HG03039 (cell line): ENCODE results near the gene MRPL27.

ENCODE experiments used
- ATAC-seq: cut with Tn5 transposase; IDR thresholded peaks from one replicate; pipeline ENCODE4 v1.9.1; 2021; ENCODE audit warnings: mild to moderate bottlenecking, moderate library complexity; ENCODE audit not compliant: unreplicated experiment

The MRPL27 gene

DNA sequence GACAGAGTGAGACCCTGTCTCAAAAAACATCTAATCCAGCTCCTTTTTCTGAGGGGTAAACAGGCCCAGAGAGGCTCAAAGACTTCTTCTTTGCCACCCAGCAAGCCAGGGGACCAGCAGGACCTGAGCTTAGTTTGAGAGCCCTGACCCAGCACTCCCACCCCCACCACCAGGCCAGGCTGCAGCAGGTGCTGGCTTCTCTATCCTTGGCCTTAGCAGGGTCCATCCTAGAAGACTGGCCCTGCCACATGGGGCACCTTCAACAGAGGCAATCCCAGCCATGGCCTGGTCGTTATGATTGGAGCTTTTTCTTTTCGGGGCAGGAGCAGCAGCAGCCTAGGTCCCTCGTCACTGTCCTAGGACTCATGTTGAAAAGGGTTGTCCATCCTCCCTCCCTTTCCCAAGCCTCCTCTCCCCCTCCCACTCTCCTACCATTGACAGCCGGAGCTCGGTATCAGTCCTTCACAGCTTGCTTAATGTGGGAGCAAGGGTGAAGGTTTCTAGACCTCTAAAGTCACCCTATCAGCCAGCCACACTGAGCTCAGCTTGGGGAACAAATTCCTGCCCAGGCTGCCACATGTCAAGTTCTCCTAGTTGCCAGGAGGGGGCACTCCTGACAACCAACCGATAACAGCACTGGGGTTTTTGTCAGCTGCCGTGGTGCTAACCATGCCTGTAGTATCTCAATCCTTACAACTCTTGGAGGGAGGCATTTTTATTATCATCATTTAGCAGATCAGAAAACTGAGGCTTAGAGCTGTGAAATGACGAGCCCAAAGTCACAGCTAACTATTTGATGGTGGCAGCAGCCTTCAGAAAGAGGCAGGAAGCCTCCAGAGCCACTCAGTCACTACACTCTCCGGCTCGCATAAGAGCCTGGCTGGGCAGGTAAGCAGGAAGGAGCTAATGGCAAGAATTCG, 11.2 kb downstream of the MRPL27 start:
- no peak for ATAC-seq

- ATAC-seq = no peak
These were observed 12.4 kb downstream of the MRPL27 start for GRCh38 chr17:50360486-50361115.

DNA sequence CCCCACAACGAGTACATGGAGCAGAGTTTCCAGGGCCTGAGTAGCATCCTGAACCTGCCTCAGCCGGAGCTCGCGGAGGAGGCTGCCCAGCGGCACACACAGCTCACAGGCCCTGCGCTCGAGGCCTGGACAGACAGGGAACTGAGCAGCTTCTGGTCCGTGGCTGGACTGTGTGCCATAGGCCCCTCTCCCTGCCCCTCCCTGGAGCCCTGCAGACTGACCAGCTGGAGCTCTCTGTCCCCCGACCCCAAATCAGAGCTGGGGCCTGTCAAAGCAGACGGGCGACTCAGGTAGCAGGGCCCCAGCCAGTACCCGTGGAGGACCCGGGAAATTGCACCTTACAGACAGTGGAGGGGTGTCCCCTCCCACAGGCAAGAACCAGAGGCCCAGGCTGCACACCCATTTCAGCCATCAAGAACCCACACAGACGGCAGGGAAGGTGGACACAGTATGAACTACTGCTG, 13.0 kb downstream of the MRPL27 start:
- no peak for ATAC-seq

DNA sequence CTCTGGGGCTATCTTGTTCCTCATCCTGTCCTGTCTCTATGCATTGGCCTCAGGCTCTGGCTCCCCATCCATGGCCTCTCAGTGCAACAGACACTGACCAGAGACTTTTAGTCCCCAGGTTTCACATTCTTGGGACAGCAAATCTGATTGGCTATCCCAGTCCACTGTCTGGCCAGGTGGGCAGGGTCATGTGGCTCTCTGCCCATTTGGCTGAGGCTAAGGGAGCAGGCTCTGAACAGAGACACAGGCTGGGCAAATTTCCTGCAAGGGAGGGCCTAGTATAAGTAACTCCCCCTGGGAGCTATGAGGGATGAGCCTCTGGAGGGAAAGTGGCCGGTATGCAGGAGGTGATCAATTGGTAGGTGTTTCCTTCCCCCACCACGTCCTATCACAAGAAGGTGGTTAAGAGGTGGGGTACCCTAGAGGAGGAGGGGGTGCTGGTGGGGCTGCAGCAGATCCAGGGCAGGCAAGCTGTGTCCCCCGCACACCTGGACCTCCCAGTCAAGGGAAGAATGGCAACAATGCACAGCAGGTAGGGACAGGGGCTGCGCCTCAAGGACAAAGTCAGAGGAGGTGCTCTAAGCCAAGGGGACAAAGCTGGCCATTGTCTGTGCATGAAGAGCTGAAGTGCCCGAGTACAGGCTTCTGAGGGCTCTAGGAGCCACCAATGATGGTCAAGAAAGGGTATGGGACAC, 13.8 kb downstream of the MRPL27 start:
- no peak for ATAC-seq

- ATAC-seq = no peak
These were observed 14.8 kb downstream of the MRPL27 start for GRCh38 chr17:50358177-50358576.

- no peak for ATAC-seq
These were observed 16.0 kb downstream of the MRPL27 start for GRCh38 chr17:50356892-50357510.

DNA sequence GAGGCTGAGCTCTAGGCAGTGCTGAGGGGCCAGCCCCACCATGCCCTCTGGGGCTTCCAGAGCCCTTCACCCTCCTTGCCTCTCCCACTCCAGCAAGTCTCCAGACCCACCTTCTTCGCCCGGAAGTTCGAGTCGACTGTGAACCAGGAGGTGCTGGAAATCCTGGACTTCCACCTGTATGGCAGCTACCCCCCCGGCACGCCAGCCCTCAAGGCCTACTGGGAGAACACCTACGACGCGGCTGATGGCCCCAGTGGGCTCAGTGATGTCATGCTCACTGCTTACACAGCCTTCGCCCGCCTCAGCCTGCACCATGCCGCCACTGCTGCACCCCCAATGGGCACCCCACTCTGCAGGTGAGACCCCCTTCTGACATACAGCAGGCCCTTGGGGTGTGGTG, 16.6 kb downstream of the MRPL27 start:
- ATAC-seq = no peak

GRCh38 chr17:50355701-50356341, 17.2 kb downstream of the MRPL27 start:
- no peak for ATAC-seq

GRCh38 chr17:50355336-50355700, 17.7 kb downstream of the MRPL27 start:
- no peak for ATAC-seq

- no peak for ATAC-seq
These were observed 18.2 kb downstream of the MRPL27 start for GRCh38 chr17:50354776-50355175.

DNA sequence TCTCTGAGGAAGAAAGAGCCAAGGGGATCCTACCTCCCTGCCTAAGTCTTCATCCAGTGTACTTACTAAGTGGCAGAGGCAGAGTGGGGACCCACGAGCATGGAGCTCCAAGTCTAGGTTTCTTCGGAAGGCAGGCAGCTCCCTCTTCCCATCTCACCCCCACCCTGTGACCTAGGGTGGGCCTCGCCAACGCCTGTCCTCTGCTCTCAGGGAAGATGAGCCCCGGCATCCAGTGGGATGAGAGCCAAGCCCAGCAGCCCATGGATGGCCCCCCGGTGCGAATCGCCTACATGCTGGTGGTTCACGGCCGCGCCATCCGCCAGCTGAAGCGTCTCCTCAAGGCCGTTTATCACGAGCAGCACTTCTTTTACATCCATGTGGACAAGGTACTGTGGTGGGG, 18.8 kb downstream of the MRPL27 start:
- ATAC-seq = no peak

- no peak for ATAC-seq
These were observed 19.3 kb downstream of the MRPL27 start for GRCh38 chr17:50353600-50354195.

DNA sequence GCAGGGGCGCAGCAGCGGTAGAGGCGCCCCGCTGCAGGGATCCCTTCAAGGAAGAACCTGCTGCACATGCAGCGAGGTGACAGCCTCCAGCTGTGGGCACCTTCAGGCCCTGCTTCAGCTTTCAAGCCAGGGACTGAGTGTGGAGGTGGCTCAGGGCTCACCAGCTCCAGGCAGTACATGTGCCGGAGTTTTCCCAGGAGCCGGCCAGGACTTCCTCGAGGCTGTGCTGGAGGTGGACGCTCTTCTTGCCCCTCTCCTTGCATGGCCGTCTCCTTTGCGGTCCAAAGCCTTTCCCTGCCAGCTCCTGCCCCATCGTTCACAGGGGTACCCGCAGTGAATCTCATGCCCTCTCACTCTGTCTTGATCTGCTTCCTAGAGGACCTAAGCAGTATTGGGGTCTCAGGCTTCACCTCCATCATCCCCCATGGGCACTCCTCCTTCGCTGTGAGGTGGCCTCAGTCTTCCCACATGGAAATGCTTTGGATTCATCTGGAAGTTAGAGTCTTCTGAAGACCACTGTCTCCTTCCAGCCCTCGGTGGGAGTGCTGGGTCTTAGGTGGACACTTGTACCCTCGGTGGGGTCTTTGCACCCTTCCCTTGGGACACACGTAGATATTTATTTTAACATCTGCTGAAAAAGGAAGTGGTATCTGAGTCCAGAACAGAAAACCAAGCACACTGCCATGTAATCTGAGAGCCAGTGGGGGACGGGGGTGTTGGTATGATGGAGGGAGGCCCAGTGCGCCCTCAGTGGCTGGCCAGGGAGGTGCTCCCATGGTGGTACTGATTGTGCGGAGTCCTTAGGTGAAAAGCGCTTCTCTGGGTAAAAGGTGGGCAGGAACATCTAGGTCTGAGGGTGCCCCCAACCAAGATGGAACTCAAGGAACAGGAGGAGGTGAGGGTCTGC, 20.0 kb downstream of the MRPL27 start:
- no peak for ATAC-seq

- ATAC-seq = no peak
These were observed 20.8 kb downstream of the MRPL27 start for GRCh38 chr17:50352072-50352692.

GRCh38 chr17:50350733-50351132, 22.3 kb downstream of the MRPL27 start:
- no peak for ATAC-seq

DNA sequence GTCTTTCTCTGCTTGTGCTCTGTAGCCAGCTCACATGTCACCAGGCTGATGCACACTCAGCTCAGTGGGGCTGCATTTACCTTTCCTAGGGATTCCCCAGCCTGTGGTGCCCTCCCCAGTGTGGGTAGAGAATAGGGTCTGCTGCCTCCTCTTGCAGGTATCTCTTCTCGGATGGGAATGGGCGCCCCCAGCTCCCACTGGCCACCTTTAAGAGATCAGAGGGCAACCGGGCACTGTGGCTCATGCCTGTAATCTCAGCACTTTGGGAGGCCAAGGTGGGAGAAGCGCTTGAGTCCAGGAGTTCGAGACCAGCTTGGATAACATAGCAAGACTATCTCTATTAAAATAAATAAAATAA, 23.8 kb downstream of the MRPL27 start:
- ATAC-seq = no peak

DNA sequence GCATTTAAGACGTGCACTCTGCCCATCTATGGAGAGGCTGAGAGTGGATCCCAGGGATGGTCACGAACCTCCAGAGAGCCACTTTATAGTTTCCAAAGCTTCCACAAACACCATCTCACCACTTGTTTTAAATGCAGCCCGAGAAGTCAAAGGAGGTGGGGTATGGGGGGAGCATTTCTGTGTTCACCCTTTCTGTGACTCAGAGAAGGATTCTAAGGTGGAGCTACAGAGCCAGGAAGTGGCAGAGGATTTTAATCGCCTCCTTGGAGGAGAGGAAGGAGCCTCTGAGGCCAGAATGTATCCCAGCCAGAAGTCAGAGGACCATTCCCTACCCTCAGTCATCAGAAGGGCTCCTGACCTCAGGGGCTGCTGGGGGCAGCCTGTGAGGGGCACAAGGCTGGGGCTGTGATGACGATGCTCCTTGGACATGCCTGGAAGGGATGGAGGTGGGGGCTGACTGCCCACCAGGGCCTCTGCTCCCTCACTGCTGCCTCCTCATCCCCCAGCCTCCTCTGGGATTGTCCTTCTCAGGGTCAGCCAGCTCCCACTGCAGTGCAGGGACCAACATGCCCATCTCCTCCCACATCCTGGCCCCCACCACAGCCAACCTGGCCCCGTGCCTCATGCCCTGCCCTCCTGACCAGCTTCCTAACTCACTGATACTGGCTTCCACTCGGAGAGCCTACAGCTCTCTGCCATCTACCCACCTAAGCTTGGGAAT, 24.3 kb downstream of the MRPL27 start:
- no peak for ATAC-seq

DNA sequence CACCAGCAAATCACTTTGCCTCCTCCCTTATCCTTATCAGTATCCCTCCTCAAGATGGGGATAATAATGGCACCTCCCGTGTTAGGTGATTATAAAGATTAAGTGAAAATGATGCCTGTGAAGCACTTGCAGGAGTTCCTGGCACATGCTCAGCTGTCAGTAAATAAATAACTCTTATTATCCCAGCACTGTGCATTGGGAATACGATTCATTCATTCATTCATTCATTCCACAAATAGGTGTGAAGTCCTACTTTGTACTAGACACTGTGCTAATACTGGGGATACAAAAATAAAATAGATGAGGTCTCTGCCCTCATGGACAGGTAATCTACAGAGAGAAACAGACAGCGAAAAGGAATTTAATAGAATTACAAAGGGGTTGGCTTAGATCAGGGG, 25.1 kb downstream of the MRPL27 start:
- ATAC-seq = no peak
